Vagina (tissue), 2 donors: ENCODE data around the gene MRPL34. TPM values are rescaled to one million over a fixed set of nuclear protein-coding genes. Genes with fewer than 3 reads are reported as not detected.

ENCODE experiments used
- DNase-seq, 2 donors: peaks; one replicate each; pipeline ENCODE4 v3.0.0-alpha.2; 2017; ENCODE audit errors: extremely low spot score in 2 of 2
- H3K27ac ChIP-seq: fragments of 200-600 bp; sonication (generic); one replicate; pipeline ENCODE4 v1.5.1; 2019
- H3K27me3 ChIP-seq: fragments of 200-600 bp; sonication (generic); one replicate; pipeline ENCODE4 v1.5.1; 2019
- H3K36me3 ChIP-seq, 2 donors: fragments of 200-600 bp; sonication (generic); one replicate each; pipeline ENCODE4 v1.5.1; 2017 to 2019
- H3K4me1 ChIP-seq: fragments of 200-600 bp; sonication (generic); one replicate; pipeline ENCODE4 v1.5.1; 2019
- H3K4me3 ChIP-seq, 2 donors: fragments of 200-600 bp; sonication (generic); 1 replicate in 1 of 2; 2 replicates in 1 of 2; pipeline ENCODE4 v1.5.1; 2016 to 2019
- H3K9me3 ChIP-seq: fragments of 200-600 bp; sonication (generic); one replicate; pipeline ENCODE4 v1.5.1; 2019
- CTCF ChIP-seq, 3 experiments: fragments of 450-650 bp in 2 of 3; fragments of 200-600 bp in 1 of 3; sonication (generic) in 1 of 3; IDR thresholded peaks; one replicate each; pipeline ENCODE4 v1.5.1; 2017 to 2019; ENCODE audit warnings: antibody characterized with exemption in 3 of 3, mild to moderate bottlenecking in 2 of 3, moderate library complexity in 2 of 3
- POLR2A ChIP-seq, 2 donors: fragments of 450-650 bp; IDR thresholded peaks; one replicate each; pipeline ENCODE4 v1.6.1; 2017; ENCODE audit warnings: antibody characterized with exemption in 2 of 2, mild to moderate bottlenecking in 2 of 2, moderate library complexity in 2 of 2
- POLR2AphosphoS5 ChIP-seq, 2 donors: sonication (generic); formaldehyde crosslinking; IDR thresholded peaks; one replicate each; pipeline ENCODE4 v1.9.0; 2017; ENCODE audit warnings: antibody characterized with exemption in 2 of 2, mild to moderate bottlenecking in 2 of 2, low read depth in 1 of 2; ENCODE audit not compliant: insufficient read depth in 1 of 2
- intact Hi-C: fragments of 100-400 bp; cut with DNase I; formaldehyde crosslinking; loops from one replicate; pipeline ENCODE4 v1.15.1; 2023
- total RNA-seq: library from RNA; depleted of rRNA; stranded (reverse); fragments of >200 nt; gene quantifications from one replicate; pipeline ENCODE4 v1.2.3, GENCODE V29; 2016

Gene MRPL34
- total RNA-seq, 1 donor from 2014 or later = 176 TPM

- H3K27me3 ChIP-seq = no peaks in the 10 kb centered on the region
- H3K36me3 ChIP-seq = no peaks in the 10 kb centered on the region
- peak overlapping the region; percentile 61 for H3K27ac ChIP-seq
- TF ChIP-seq POLR2AphosphoS5 (IDR thresholded peaks at IDR 0.05; ENCODE audit: insufficient read depth in 1 of 2, low read depth in 1 of 2) (peak; percentile 11 to 32), POLR2A (IDR thresholded peaks at IDR 0.05) (no peak)
- no peaks in the 10 kb centered on the region for H3K9me3 ChIP-seq
- intact Hi-C loops = loop anchor here (2.0 kb wide), 1 partner anchor 37 kb away; no protein-coding TSS in a partner anchor
- no peak for DNase-seq
- no peak overlapping the region for H3K4me3 ChIP-seq
- H3K4me1 ChIP-seq = peaks cover 30% of the 10 kb centered on the region
Measured at GRCh38 chr19:17347361-17347760, 41.7 kb downstream of the MRPL34 start.

GRCh38 chr19:17347877-17348276, 42.2 kb downstream of the MRPL34 start:
- H3K4me3 ChIP-seq = no peak overlapping the region
- peak overlapping the region; percentile 61 for H3K27ac ChIP-seq
- intact Hi-C loops = loop anchor here (2.0 kb wide), 1 partner anchor 37 kb away; no protein-coding TSS in a partner anchor
- H3K9me3 ChIP-seq = no peaks in the 10 kb centered on the region
- no peaks in the 10 kb centered on the region for H3K27me3 ChIP-seq
- TF ChIP-seq CTCF (IDR thresholded peaks at IDR 0.05) (no peak), POLR2A (IDR thresholded peaks at IDR 0.05) (no peak), POLR2AphosphoS5 (IDR thresholded peaks at IDR 0.05; ENCODE audit: insufficient read depth in 1 of 2, low read depth in 1 of 2) (no peak)
- no peaks in the 10 kb centered on the region for H3K36me3 ChIP-seq
- no peak for DNase-seq
- peaks cover 35% of the 10 kb centered on the region for H3K4me1 ChIP-seq

GRCh38 chr19:17348700-17349099, 43.0 kb downstream of the MRPL34 start:
- Histone ChIP-seq H3K9me3 (no peaks in the 10 kb centered on the region), H3K27ac (peak overlapping the region; percentile 61), H3K4me3 (no peak overlapping the region), H3K27me3 (no peaks in the 10 kb centered on the region), H3K36me3 (no peaks in the 10 kb centered on the region), H3K4me1 (peaks cover 41% of the 10 kb centered on the region)
- no peak for TF ChIP-seq CTCF (IDR thresholded peaks at IDR 0.05)
- TF ChIP-seq POLR2AphosphoS5 (IDR thresholded peaks at IDR 0.05; ENCODE audit: insufficient read depth in 1 of 2, low read depth in 1 of 2) = peak in 1 of 2 donors; percentile 55
- TF ChIP-seq POLR2A (IDR thresholded peaks at IDR 0.05) = no peak
- intact Hi-C loops = no loop called here
- DNase-seq = no peak

- no peaks in the 10 kb centered on the region for H3K27me3 ChIP-seq
- no peaks in the 10 kb centered on the region for H3K9me3 ChIP-seq
- DNase-seq = no peak
- intact Hi-C loops = no loop called here
- no peak overlapping the region for H3K4me3 ChIP-seq
- TF ChIP-seq CTCF (IDR thresholded peaks at IDR 0.05) = no peak
- TF ChIP-seq POLR2A (IDR thresholded peaks at IDR 0.05) = no peak
- TF ChIP-seq POLR2AphosphoS5 (IDR thresholded peaks at IDR 0.05; ENCODE audit: insufficient read depth in 1 of 2, low read depth in 1 of 2) = no peak
- H3K4me1 ChIP-seq = peaks cover 41% of the 10 kb centered on the region
- H3K27ac ChIP-seq = no peak overlapping the region
- H3K36me3 ChIP-seq = no peaks in the 10 kb centered on the region
Measured at GRCh38 chr19:17351815-17352435, 46.3 kb downstream of the MRPL34 start.

GRCh38 chr19:17352608-17353280, 47.1 kb downstream of the MRPL34 start:
- intact Hi-C loops = no loop called here
- Histone ChIP-seq H3K4me1 (peaks cover 33% of the 10 kb centered on the region), H3K4me3 (no peak overlapping the region), H3K27me3 (no peaks in the 10 kb centered on the region), H3K27ac (no peak overlapping the region), H3K9me3 (no peaks in the 10 kb centered on the region), H3K36me3 (no peaks in the 10 kb centered on the region)
- peak in 1 of 2 donors; percentile 36 for TF ChIP-seq POLR2AphosphoS5 (IDR thresholded peaks at IDR 0.05; ENCODE audit: insufficient read depth in 1 of 2, low read depth in 1 of 2)
- TF ChIP-seq CTCF (IDR thresholded peaks at IDR 0.05) = no peak
- no peak for TF ChIP-seq POLR2A (IDR thresholded peaks at IDR 0.05)
- no peak for DNase-seq
